Body of pancreas (tissue), 4 donors: ENCODE measurements around the gene ZNF570. TPM values are rescaled to one million over a fixed set of nuclear protein-coding genes. Genes with fewer than 3 reads are reported as not detected.
A peak's percentile ranks its signal among the peaks of the same experiment; 100 is the strongest.

Experiments used
- ATAC-seq: fragments of 150-250 bp; one replicate; pipeline ENCODE4 v1.9.1; 2016
- DNase-seq, 4 donors: peaks; one replicate each; pipeline ENCODE4 v3.0.0-alpha.2; 2019
- H3K27ac ChIP-seq, 4 donors: fragments of 200-600 bp; sonication (generic); 1 replicate in 3 of 4; 2 replicates in 1 of 4; pipeline versions ENCODE4 v1.5.1 to v1.6.1; 2016 to 2019; ENCODE audit warnings: mild to moderate bottlenecking in 1 of 4, mixed read lengths in 1 of 4, moderate library complexity in 1 of 4
- H3K27me3 ChIP-seq, 2 donors: fragments of 200-600 bp; sonication (generic); one replicate each; pipeline ENCODE4 v1.6.0; 2016; ENCODE audit warnings: mild to moderate bottlenecking in 1 of 2
- H3K36me3 ChIP-seq, 2 donors: fragments of 200-600 bp; sonication (generic); replicated peaks in 1 of 2; 2 replicates each; pipeline ENCODE4 v1.5.1; 2016; ENCODE audit warnings: low read depth in 2 of 2; ENCODE audit not compliant: insufficient read depth in 1 of 2
- H3K4me1 ChIP-seq: fragments of 200-600 bp; sonication (generic); one replicate; pipeline ENCODE4 v1.6.0; 2016
- H3K4me3 ChIP-seq, 2 donors: fragments of 200-600 bp; sonication (generic); 1 replicate in 1 of 2; 2 replicates in 1 of 2; pipeline ENCODE4 v1.5.1; 2016 to 2019
- H3K9me3 ChIP-seq, 3 donors: fragments of 200-600 bp; sonication (generic); 1 replicate in 2 of 3; 2 replicates in 1 of 3; pipeline ENCODE4 v1.5.1; 2016
- POLR2A ChIP-seq, 3 donors: fragments of 450-650 bp; IDR thresholded peaks; one replicate each; pipeline ENCODE4 v1.6.1; 2016; ENCODE audit warnings: antibody characterized with exemption in 3 of 3, mild to moderate bottlenecking in 2 of 3
- WGBS, 2 donors: methylation state at CpG; one replicate each; pipeline ENCODE4 v1.1.5; 2017; 5-methylcytosine and 5-hydroxymethylcytosine counted together
- intact Hi-C: fragments of 100-400 bp; cut with DNase I; formaldehyde crosslinking; loops from one replicate; pipeline ENCODE4 v1.15.1; 2023
- total RNA-seq, 2 donors: library from RNA; depleted of rRNA; stranded (reverse); fragments of >200 nt; gene quantifications; one replicate each; pipeline ENCODE4 v1.1.0, GENCODE V29; 2016
- TF ChIP-seq, protein P1 (sequence below), 7 experiments: fragments of 450-650 bp in 4 of 7; fragments of 200-600 bp in 3 of 7; sonication (generic) in 3 of 7; IDR thresholded peaks; one replicate each; pipeline ENCODE4 v1.5.1; 2016 to 2019; ENCODE audit warnings: antibody characterized with exemption in 7 of 7

ZNF570 gene
- total RNA-seq, 2 donors from 2014 or later = 0.99 to 2.9 TPM

DNA sequence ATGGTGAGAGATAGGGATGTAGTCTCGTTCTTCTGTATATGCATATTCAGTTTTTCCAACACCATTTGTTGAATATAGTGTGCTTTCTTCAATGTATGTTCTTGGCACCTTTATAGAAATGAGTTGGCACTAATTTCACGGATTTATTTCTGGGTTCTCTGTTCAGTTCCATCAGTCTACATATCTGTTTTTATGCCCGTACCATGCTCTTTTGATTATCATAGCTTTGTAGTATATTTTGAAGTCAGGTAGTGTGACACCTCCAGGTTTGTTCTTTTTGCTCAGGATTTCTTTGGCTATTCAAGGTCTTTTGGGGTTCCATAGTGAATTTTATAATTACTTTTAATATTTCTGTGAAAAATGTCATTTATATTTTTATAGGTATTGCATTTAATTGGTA lies 23.1 kb downstream of the ZNF570 start:
- TF ChIP-seq, protein P1, sequence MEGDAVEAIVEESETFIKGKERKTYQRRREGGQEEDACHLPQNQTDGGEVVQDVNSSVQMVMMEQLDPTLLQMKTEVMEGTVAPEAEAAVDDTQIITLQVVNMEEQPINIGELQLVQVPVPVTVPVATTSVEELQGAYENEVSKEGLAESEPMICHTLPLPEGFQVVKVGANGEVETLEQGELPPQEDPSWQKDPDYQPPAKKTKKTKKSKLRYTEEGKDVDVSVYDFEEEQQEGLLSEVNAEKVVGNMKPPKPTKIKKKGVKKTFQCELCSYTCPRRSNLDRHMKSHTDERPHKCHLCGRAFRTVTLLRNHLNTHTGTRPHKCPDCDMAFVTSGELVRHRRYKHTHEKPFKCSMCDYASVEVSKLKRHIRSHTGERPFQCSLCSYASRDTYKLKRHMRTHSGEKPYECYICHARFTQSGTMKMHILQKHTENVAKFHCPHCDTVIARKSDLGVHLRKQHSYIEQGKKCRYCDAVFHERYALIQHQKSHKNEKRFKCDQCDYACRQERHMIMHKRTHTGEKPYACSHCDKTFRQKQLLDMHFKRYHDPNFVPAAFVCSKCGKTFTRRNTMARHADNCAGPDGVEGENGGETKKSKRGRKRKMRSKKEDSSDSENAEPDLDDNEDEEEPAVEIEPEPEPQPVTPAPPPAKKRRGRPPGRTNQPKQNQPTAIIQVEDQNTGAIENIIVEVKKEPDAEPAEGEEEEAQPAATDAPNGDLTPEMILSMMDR (IDR thresholded peaks at IDR 0.05) = no peak
- TF ChIP-seq POLR2A (IDR thresholded peaks at IDR 0.05) = no peak
- Histone ChIP-seq H3K9me3 (peaks cover 0 to 40% (median 2%) of the 10 kb centered on the region in 3 donors), H3K36me3 (no peaks in the 10 kb centered on the region), H3K27ac (no peak overlapping the region), H3K4me1 (no peaks in the 10 kb centered on the region), H3K4me3 (no peak overlapping the region), H3K27me3 (no peaks in the 10 kb centered on the region)
- intact Hi-C loops = no loop called here
- no peak for DNase-seq
- no peak for ATAC-seq
- WGBS, 2 donors = 54 to 56% methylated on average over 3 of the region's 3 CpGs

DNA sequence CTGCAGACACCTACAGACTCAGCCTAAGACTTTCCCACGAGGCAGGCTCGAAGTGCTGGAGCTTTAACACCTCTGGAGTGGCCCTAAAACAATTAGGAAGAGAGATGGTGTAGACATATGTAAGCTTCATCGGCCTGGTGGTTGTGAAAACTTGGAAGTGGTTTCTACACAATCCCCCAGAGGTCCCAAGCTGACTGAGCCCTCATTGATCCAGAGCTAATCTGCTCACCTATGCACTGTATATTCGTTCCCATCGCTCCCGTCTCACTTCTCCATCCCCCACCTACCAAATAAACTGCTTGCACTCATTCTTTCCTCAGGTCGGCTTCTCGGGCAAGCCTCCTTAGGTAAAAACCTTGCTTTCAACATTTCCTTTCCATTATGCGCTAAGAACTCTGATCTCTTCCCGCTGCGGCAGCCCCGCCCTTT lies 36.8 kb downstream of the ZNF570 start:
- H3K27me3 ChIP-seq = no peaks in the 10 kb centered on the region
- H3K27ac ChIP-seq = peak overlapping the region; percentile 74 to 93 (median 84)
- H3K4me1 ChIP-seq = peaks cover 9% of the 10 kb centered on the region
- peak overlapping the region; percentile 31 to 75 for H3K4me3 ChIP-seq
- peak in 1 of 4 donors; percentile 3 for DNase-seq
- WGBS, 2 donors = 1 to 6% methylated on average over 12 of the region's 12 CpGs
- peak; percentile 22 for ATAC-seq
- TF ChIP-seq POLR2A (IDR thresholded peaks at IDR 0.05) = no peak
- TF ChIP-seq, protein P1 (IDR thresholded peaks at IDR 0.05) = no peak
- no peaks in the 10 kb centered on the region for H3K36me3 ChIP-seq
- peaks cover 0 to 14% (median 0%) of the 10 kb centered on the region in 3 donors for H3K9me3 ChIP-seq
- intact Hi-C loops = no loop called here

DNA sequence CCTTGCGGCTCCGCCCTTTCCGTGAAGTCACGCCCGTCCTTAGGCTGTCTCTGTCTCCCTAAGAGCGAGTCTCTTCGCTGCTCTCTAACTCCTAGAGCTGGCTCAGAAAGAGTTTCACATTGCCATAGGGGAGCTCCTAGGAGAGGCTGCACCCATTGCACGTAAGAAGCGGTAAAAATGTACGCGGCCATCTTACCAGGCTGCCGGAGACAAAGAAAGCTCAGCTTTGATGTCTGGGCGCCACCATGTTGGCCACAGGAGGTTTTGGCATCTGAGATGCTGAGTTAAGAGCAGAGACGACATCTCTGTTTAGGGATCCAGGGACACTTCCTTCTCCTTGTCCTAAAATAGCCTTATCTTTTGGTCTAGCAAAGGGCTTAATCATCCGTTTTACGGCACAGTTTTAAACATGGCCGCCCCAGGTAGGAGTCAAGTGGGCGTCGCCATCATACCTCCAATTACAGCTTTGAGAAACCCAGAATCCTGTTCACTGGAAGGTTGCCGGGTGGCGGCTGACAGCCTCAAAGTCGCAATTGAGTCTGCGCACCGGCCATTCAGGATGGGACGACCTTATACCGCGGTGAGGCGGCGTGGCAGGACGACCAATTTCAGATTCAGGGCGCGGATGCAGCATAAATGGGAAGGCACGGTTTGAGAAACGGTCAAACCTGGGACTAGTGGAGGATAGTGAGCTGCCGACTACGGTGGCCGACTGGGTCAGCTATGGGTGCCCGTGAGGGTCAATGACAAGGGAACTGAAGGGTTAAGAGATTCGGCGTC lies 37.4 kb downstream of the ZNF570 start, which contains the start of gene ZNF793:
ZNF793 (plus strand) TSS at position 553 of the 780 bp plus-strand sequence. CDS start 16,501 bp downstream, outside the sequence.
- H3K27me3 ChIP-seq = no peaks in the 10 kb centered on the region
- TF ChIP-seq, protein P1 (IDR thresholded peaks at IDR 0.05) = peak in 1 of 7 experiments; percentile 6
- TF ChIP-seq POLR2A (IDR thresholded peaks at IDR 0.05) = peak in 2 of 3 donors; percentile 48
- peak within 1 kb of the TSS; percentile 31 to 75 for H3K4me3 ChIP-seq
- ATAC-seq (peak; percentile 92), DNase-seq (peak; percentile 72 to 90 (median 80))
- 1 to 2% methylated on average over 26 to 40 of the region's 40 CpGs for WGBS, 2 donors
- H3K9me3 ChIP-seq = peaks cover 0 to 14% (median 0%) of the 10 kb centered on the region in 3 donors
- H3K4me1 ChIP-seq = peaks cover 9% of the 10 kb centered on the region
- intact Hi-C loops = no loop called here
- no peaks in the 10 kb centered on the region for H3K36me3 ChIP-seq
- peak within 1 kb of the TSS; percentile 74 to 93 (median 84) for H3K27ac ChIP-seq

DNA sequence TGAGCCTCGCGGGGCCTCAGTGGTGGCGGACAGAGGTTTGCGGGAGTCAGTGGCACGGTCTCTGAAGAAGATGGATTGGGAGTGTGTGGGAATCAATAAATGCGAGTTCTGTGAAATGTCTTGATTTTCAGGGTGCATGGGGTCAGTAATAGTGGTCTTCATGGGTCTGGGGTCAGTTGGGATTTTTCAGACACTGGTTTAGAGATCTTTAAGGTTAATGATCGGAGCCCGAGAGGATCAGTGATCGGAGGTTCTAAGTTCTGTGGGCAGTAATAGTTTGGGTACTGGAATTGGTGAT lies 38.0 kb downstream of the ZNF570 start:
- peak overlapping the region; percentile 31 to 75 for H3K4me3 ChIP-seq
- no peaks in the 10 kb centered on the region for H3K27me3 ChIP-seq
- no peaks in the 10 kb centered on the region for H3K36me3 ChIP-seq
- H3K9me3 ChIP-seq = peaks cover 0 to 14% (median 0%) of the 10 kb centered on the region in 3 donors
- TF ChIP-seq, protein P1 (IDR thresholded peaks at IDR 0.05) = no peak
- peak in 1 of 3 donors; percentile 0 for TF ChIP-seq POLR2A (IDR thresholded peaks at IDR 0.05)
- peaks cover 9% of the 10 kb centered on the region for H3K4me1 ChIP-seq
- H3K27ac ChIP-seq = peak overlapping the region in 3 of 4 donors; percentile 74 to 93 (median 91)
- ATAC-seq (no peak), DNase-seq (no peak)
- WGBS, 2 donors = 0% methylated on average over 9 of the region's 9 CpGs
- intact Hi-C loops = no loop called here
